IMR-90 (cell line): ENCODE data around the gene FCSK. TPM values are rescaled to one million over a fixed set of nuclear protein-coding genes. Genes with fewer than 3 reads are reported as not detected.

Experiments used
- ATAC-seq: fragments of 200-7000 bp; cut with Tn5 transposase; 2 replicates; pipeline ENCODE4 v1.9.1; 2020; ENCODE audit warnings: low read depth, mild to moderate bottlenecking, moderate library complexity
- BruUV-seq: library from RNA; stranded (reverse); fragments of 400-500 nt; replicated peaks from 2 replicates; lab custom pipeline; 2021; lab: Mats Ljungman, UMichigan
- CTCF ChIA-PET: fragments of 300-600 bp; formaldehyde crosslinking; extraction: SDS; loops from one replicate; lab custom pipeline; 2021; ENCODE audit warnings: antibody characterized with exemption; lab: Yijun Ruan, JAX
- POLR2A ChIA-PET: fragments of 300-600 bp; sonication (Branson Sonifier 250); formaldehyde crosslinking; loops from one replicate; lab custom pipeline; 2022; ENCODE audit warnings: antibody characterized with exemption; ENCODE audit not compliant: unreplicated experiment; lab: Charles Lee
- DNase-seq: peaks from one replicate; pipeline ENCODE4 v3.0.0; 2013
- H2AFZ ChIP-seq: replicated peaks from 2 replicates; pipeline ENCODE3; 2013; ENCODE audit warnings: low read length, mild to moderate bottlenecking; ENCODE audit not compliant: poor library complexity
- H2AK5ac ChIP-seq: 2 replicates; pipeline ENCODE4 v1.6.1; 2013; ENCODE audit warnings: low read depth, low read length, inconsistent platforms
- H2AK9ac ChIP-seq: replicated peaks from 2 replicates; pipeline ENCODE3; 2013; ENCODE audit warnings: mild to moderate bottlenecking, low read depth, low read length, moderate library complexity; ENCODE audit not compliant: poor library complexity
- H2BK120ac ChIP-seq: 2 replicates; pipeline ENCODE4 v1.6.1; 2013; ENCODE audit warnings: low read depth, low read length, inconsistent platforms
- H2BK15ac ChIP-seq: 3 replicates; pipeline ENCODE4 v1.6.1; 2013; ENCODE audit warnings: low read depth, low read length, inconsistent platforms
- H2BK20ac ChIP-seq: 2 replicates; pipeline ENCODE4 v1.6.1; 2013; ENCODE audit warnings: low read depth, mild to moderate bottlenecking, inconsistent platforms, low read length, moderate library complexity
- H2BK5ac ChIP-seq: 2 replicates; pipeline ENCODE4 v1.6.1; 2013; ENCODE audit warnings: mild to moderate bottlenecking, low read depth, low read length, inconsistent platforms; ENCODE audit not compliant: poor library complexity, severe bottlenecking
- H3K14ac ChIP-seq: replicated peaks from 2 replicates; pipeline ENCODE4 v1.6.1; 2013; ENCODE audit warnings: low read depth, low read length, inconsistent platforms
- H3K18ac ChIP-seq: 2 replicates; pipeline ENCODE4 v1.6.1; 2013; ENCODE audit warnings: low read depth, low read length, control low read depth
- H3K23ac ChIP-seq: 2 replicates; pipeline ENCODE4 v1.6.1; 2013; ENCODE audit warnings: low read depth, low read length, inconsistent platforms
- H3K27ac ChIP-seq: 2 replicates; pipeline ENCODE4 v1.5.1; 2013; ENCODE audit warnings: mild to moderate bottlenecking, control low read depth, low read length; ENCODE audit not compliant: insufficient read depth
- H3K27me3 ChIP-seq: 2 replicates; pipeline ENCODE4 v1.6.1; 2013; ENCODE audit warnings: low read length; ENCODE audit not compliant: control insufficient read depth, insufficient read depth
- H3K36me3 ChIP-seq: 2 replicates; pipeline ENCODE4 v1.6.1; 2013; ENCODE audit warnings: low read length, mixed read lengths; ENCODE audit not compliant: control insufficient read depth, insufficient read depth
- H3K4ac ChIP-seq: 2 replicates; pipeline ENCODE4 v1.6.1; 2013; ENCODE audit warnings: low read depth, low read length, inconsistent platforms
- H3K4me1 ChIP-seq: 2 replicates; pipeline ENCODE4 v1.6.1; 2013; ENCODE audit warnings: low read length, mixed read lengths; ENCODE audit not compliant: control insufficient read depth, insufficient read depth
- H3K4me2 ChIP-seq: 2 replicates; pipeline ENCODE4 v1.6.1; 2013; ENCODE audit warnings: low read depth, mild to moderate bottlenecking, control low read depth, low read length, moderate library complexity
- H3K4me3 ChIP-seq: 2 replicates; pipeline ENCODE4 v1.5.1; 2013; ENCODE audit warnings: low read depth, mild to moderate bottlenecking, control low read depth, low read length, moderate library complexity; ENCODE audit not compliant: insufficient read depth
- H3K56ac ChIP-seq: 2 replicates; pipeline ENCODE4 v1.6.1; 2013; ENCODE audit warnings: low read length, inconsistent platforms; ENCODE audit not compliant: insufficient read depth; ENCODE audit errors: extremely low read depth
- H3K79me1 ChIP-seq, 2 experiments: 2 replicates each; pipeline ENCODE4 v1.6.1; 2013; ENCODE audit warnings: low read length in 2 of 2, inconsistent platforms in 1 of 2, low read depth in 1 of 2
- H3K9ac ChIP-seq: 2 replicates; pipeline ENCODE4 v1.6.1; 2013; ENCODE audit warnings: low read depth, low read length, control low read depth
- H3K9me1 ChIP-seq: 2 replicates; pipeline ENCODE4 v1.6.1; 2013; ENCODE audit warnings: low read length, inconsistent platforms; ENCODE audit not compliant: insufficient read depth
- H3K9me3 ChIP-seq: 2 replicates; pipeline ENCODE4 v1.6.1; 2013; ENCODE audit warnings: low read length; ENCODE audit not compliant: control insufficient read depth, insufficient read depth
- H4K20me1 ChIP-seq: 2 replicates; pipeline ENCODE4 v1.6.1; 2013; ENCODE audit warnings: low read length, inconsistent platforms; ENCODE audit not compliant: insufficient read depth
- H4K5ac ChIP-seq: 2 replicates; pipeline ENCODE4 v1.6.1; 2013; ENCODE audit warnings: mild to moderate bottlenecking, low read depth, low read length, control low read depth
- H4K8ac ChIP-seq, 2 experiments: 2 replicates each; pipeline ENCODE4 v1.6.1; 2013; ENCODE audit warnings: low read depth in 2 of 2, low read length in 2 of 2, control low read depth in 1 of 2, inconsistent platforms in 1 of 2
- H4K91ac ChIP-seq: 2 replicates; pipeline ENCODE4 v1.6.1; 2013; ENCODE audit warnings: low read depth, low read length, inconsistent platforms; ENCODE audit not compliant: insufficient read depth
- CEBPB ChIP-seq: IDR thresholded peaks from 2 replicates; pipeline ENCODE4 v1.6.1; 2012; ENCODE audit warnings: low read depth, low read length, improper control_type of control experiment
- CHD1 ChIP-seq: IDR thresholded peaks from 2 replicates; pipeline ENCODE4 v1.6.1; 2012; ENCODE audit warnings: low read depth, low read length, improper control_type of control experiment
- MAFK ChIP-seq: IDR thresholded peaks from 2 replicates; pipeline ENCODE4 v1.6.1; 2012; ENCODE audit warnings: low read depth, low read length, improper control_type of control experiment
- MAZ ChIP-seq: IDR thresholded peaks from 2 replicates; pipeline ENCODE4 v1.6.1; 2012; ENCODE audit warnings: low read depth, mild to moderate bottlenecking, low read length, improper control_type of control experiment, moderate library complexity, borderline replicate concordance
- MXI1 ChIP-seq: IDR thresholded peaks from 2 replicates; pipeline ENCODE4 v1.6.1; 2012; ENCODE audit warnings: low read depth, mild to moderate bottlenecking, low read length, moderate library complexity, borderline replicate concordance
- RAD21 ChIP-seq: IDR thresholded peaks from 2 replicates; pipeline ENCODE4 v1.6.1; 2012; ENCODE audit warnings: low read length, improper control_type of control experiment
- RFX5 ChIP-seq: IDR thresholded peaks from 2 replicates; pipeline ENCODE4 v1.8.0; 2012; ENCODE audit warnings: low read depth, mild to moderate bottlenecking, low read length, moderate library complexity
- WGBS, 2 experiments: methylation state at CpG; one replicate each; pipeline versions ENCODE4 v1.1.5 to v1.1.7; 2013; ENCODE audit warnings: missing lambda C conversion rate in 2 of 2; ENCODE audit not compliant: insufficient read length in 1 of 2; ENCODE audit errors: extremely low coverage in 2 of 2; 5-methylcytosine and 5-hydroxymethylcytosine counted together
- dilution Hi-C: fragments of 300-500 bp; cut with HindIII; formaldehyde crosslinking; loops from one replicate; pipeline ENCODE4 v1.14.3; 2018; ENCODE audit warnings: low sequenced_read_pairs; ENCODE audit not compliant: unreplicated experiment
- in situ Hi-C: fragments of 300-500 bp; cut with MboI; formaldehyde crosslinking; loops from 3 replicates; pipeline ENCODE4 v1.14.3; 2019; ENCODE audit warnings: low sequenced_read_pairs, inconsistent platforms, mixed read lengths
- intact Hi-C: fragments of 100-400 bp; cut with micrococcal nuclease; formaldehyde crosslinking; loops from 2 replicates; pipeline ENCODE4 v1.10.0; 2022
- polyA plus RNA-seq, 3 experiments: library from polyadenylated mRNA; depleted of rRNA; stranded (reverse); fragments of >200 nt; gene quantifications; 2 replicates each; pipeline ENCODE4 v1.2.3, GENCODE V29; 2012; ENCODE audit warnings: low replicate concordance in 1 of 3
- total RNA-seq: library from RNA; depleted of rRNA; stranded (reverse); fragments of >200 nt; gene quantifications from 2 replicates; pipeline ENCODE4 v1.2.3, GENCODE V29; 2012

The FCSK gene
- total and polyA plus RNA-seq, 2 of the 4 experiments (the other 2 are of a cell fraction): 6.1 to 7.2 TPM

DNA sequence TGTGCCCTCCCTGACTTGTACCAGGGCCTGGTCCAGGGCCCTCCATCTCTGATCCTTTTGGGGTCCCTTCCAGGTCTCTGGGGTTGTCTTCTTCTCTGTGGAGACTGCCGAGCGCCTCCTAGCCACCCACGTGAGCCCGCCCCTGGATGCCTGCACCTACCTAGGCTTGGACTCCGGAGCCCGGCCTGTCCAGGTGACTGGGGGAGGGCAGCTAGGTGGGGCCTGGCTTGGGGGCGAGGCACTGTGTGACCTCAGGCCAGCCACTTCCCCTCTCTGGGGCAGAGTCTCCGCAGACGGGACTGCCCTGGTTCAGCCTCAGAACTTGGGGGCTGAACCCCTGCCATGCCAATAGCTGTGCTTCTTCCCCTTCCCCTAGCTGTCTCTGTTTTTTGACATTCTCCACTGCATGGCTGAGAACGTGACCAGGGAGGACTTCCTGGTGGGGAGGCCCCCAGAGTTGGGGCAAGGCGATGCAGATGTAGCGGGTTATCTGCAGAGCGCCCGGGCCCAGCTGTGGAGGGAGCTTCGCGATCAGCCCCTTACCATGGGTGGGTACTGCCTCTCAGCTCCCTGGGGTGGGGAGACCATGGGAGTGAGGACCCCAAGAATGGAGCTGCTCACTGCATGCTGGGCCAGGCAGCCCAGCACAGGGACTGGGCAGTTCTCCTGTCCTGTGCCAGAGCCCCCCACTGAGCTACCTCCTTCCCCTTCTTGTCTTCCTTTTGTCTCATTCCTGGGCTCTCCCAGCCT lies 14.6 kb downstream of the FCSK start:
- DNase-seq (no peak), ATAC-seq (no peak)
- no peaks in the 10 kb centered on the region for H3K79me1 ChIP-seq
- intact Hi-C loops: no loop called here
- peaks cover 2% of the 10 kb centered on the region; the same call in 1 of the 2 replicates for H3K4me1 ChIP-seq
- TF ChIP-seq RFX5 (no peak), MAFK (no peak), MXI1 (no peak), CEBPB (no peak), CHD1 (no peak), MAZ (no peak), RAD21 (no peak)
- peaks cover 8% of the 10 kb centered on the region for H3K36me3 ChIP-seq
- 0 out of 2 replicates have a peak, but pooled peaks cover 2% of the 10 kb centered on the region for H3K9me1 ChIP-seq
- H3K14ac ChIP-seq: no peak overlapping the region
- no peak overlapping the region for H2AFZ ChIP-seq
- no peak overlapping the region for H3K4me2 ChIP-seq
- no peak overlapping the region for H3K56ac ChIP-seq
- H3K4ac ChIP-seq: no peak overlapping the region
- CTCF ChIA-PET: no interaction called here
- H2BK5ac ChIP-seq: no peak overlapping the region
- in situ Hi-C loops: no loop called here
- 96% methylated on average over 5 of the region's 16 CpGs; no CpG with 5 or more reads in 1 of the 2 experiments for whole genome bisulfite sequencing, 2 experiments
- no peak overlapping the region for H3K9ac ChIP-seq
- no peak overlapping the region for H2BK20ac ChIP-seq
- H4K5ac ChIP-seq: no peak overlapping the region
- no TSS peak for BruUV-seq
- no peak overlapping the region for H2AK5ac ChIP-seq
- no peak overlapping the region for H2BK120ac ChIP-seq
- H4K91ac ChIP-seq: no peak overlapping the region
- no peak overlapping the region for H3K27ac ChIP-seq
- POLR2A ChIA-PET: no interaction called here
- H3K9me3 ChIP-seq: no peaks in the 10 kb centered on the region
- dilution Hi-C loops: no loop called here
- no peak overlapping the region for H3K18ac ChIP-seq
- peak overlapping the region; percentile 8 for H2AK9ac ChIP-seq
- H3K4me3 ChIP-seq: no peak overlapping the region
- H4K8ac ChIP-seq: no peak overlapping the region
- H2BK15ac ChIP-seq: no peak overlapping the region
- H4K20me1 ChIP-seq: no peaks in the 10 kb centered on the region; the same call in 1 of the 2 replicates
- no peaks in the 10 kb centered on the region for H3K27me3 ChIP-seq
- H3K23ac ChIP-seq: no peak overlapping the region
